Loucy (cell line): ENCODE data around the gene NOTCH2.

Experiments
- H2AFZ ChIP-seq: fragments of 200-600 bp; sonication (generic); 2 replicates; pipeline ENCODE4 v1.6.0; 2016; ENCODE audit warnings: antibody characterized with exemption, mild to moderate bottlenecking, low read length, moderate library complexity
- H3F3A ChIP-seq: fragments of 200-600 bp; 2 replicates; pipeline ENCODE4 v1.6.0; 2016; ENCODE audit warnings: antibody characterized with exemption, low read depth, mild to moderate bottlenecking
- H3K27me3 ChIP-seq: fragments of 200-600 bp; sonication (generic); 2 replicates; pipeline ENCODE4 v1.6.1; 2014; ENCODE audit warnings: low read length, mild to moderate bottlenecking; ENCODE audit not compliant: insufficient read depth, poor library complexity, severe bottlenecking
- H3K36me3 ChIP-seq: fragments of 200-600 bp; sonication (generic); 2 replicates; pipeline ENCODE4 v1.6.1; 2016; ENCODE audit warnings: low read length; ENCODE audit not compliant: insufficient read depth
- H3K4me1 ChIP-seq: fragments of 200-600 bp; sonication (generic); 2 replicates; pipeline ENCODE4 v1.5.1; 2014; ENCODE audit warnings: low read length, mild to moderate bottlenecking; ENCODE audit not compliant: insufficient read depth, poor library complexity, severe bottlenecking
- H3K4me2 ChIP-seq: fragments of 200-600 bp; sonication (generic); 2 replicates; pipeline ENCODE4 v1.6.0; 2014; ENCODE audit warnings: antibody characterized with exemption, low read length, low read depth, mild to moderate bottlenecking; ENCODE audit not compliant: poor library complexity, severe bottlenecking
- H3K4me3 ChIP-seq: fragments of 200-600 bp; sonication (generic); 2 replicates; pipeline ENCODE4 v1.5.1; 2014; ENCODE audit warnings: low read length, mild to moderate bottlenecking, mixed read lengths; ENCODE audit not compliant: poor library complexity, severe bottlenecking
- H3K79me2 ChIP-seq: fragments of 200-600 bp; sonication (generic); 2 replicates; pipeline ENCODE4 v1.6.1; 2014; ENCODE audit warnings: low read length; ENCODE audit not compliant: insufficient read depth
- H3K9ac ChIP-seq: fragments of 200-600 bp; sonication (generic); 2 replicates; pipeline ENCODE4 v1.6.0; 2014; ENCODE audit warnings: mild to moderate bottlenecking, low read depth, low read length, moderate library complexity; ENCODE audit not compliant: poor library complexity, severe bottlenecking
- H3K9me2 ChIP-seq: fragments of 200-600 bp; sonication (generic); replicated peaks from 2 replicates; pipeline ENCODE4 v1.6.1; 2016; ENCODE audit warnings: low read depth, low read length, mixed read lengths
- H3K9me3 ChIP-seq: fragments of 200-600 bp; sonication (generic); 2 replicates; pipeline ENCODE4 v1.6.1; 2014; ENCODE audit warnings: mild to moderate bottlenecking, antibody characterized with exemption, low read length, low read depth; ENCODE audit not compliant: insufficient read depth
- H4K20me1 ChIP-seq: fragments of 200-600 bp; sonication (generic); 2 replicates; pipeline ENCODE4 v1.6.0; 2014; ENCODE audit warnings: antibody characterized with exemption, low read length, mild to moderate bottlenecking; ENCODE audit not compliant: insufficient read depth, poor library complexity, severe bottlenecking
- EZH2phosphoT487 ChIP-seq: fragments of 200-600 bp; IDR thresholded peaks from 2 replicates; pipeline ENCODE4 v1.6.1; 2018; ENCODE audit warnings: antibody characterized with exemption, mild to moderate bottlenecking, moderate library complexity, borderline replicate concordance
- TF ChIP-seq, protein P1 (sequence below): fragments of 200-600 bp; sonication (generic); conservative IDR thresholded peaks from 2 replicates; pipeline ENCODE4 v1.5.1; 2014; ENCODE audit warnings: mild to moderate bottlenecking, antibody characterized with exemption, low read length

NOTCH2 gene

DNA sequence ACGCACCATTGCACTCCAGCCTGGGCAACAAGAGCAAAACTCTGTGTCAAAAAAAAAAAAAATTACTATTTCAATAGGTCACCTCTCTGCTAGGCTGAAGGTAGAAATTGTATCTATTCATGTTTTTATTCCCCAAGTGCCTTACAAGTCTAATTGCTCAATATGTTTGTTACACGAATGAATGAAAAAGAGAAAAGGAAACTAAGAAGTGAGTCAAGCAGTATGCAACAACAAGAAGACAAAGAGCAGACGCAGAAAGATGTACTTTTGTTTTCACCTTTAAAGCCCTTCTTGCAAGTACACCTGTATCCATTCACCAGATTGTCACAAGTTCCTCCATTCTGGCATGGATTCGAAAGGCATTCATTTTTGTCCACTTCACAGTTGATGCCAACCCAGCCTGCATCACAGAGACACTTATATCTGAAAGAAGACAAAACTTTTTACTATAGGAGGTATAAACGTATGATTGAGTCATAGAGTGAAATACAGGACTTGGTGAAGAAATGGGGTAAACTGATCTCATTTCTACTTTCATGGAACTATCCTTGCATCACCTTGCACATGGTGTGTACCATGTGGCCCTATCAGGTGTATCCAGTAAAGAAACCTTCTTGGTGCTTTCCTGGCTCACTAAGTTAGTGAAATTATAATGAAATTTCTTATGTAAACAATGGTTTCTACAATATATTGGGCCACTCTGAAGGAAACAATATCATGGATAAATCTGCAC lies 116.0 kb downstream of the NOTCH2 start:
- no peak overlapping the region for H2AFZ ChIP-seq

GRCh38 chr1:119952496-119952895 lies 117.0 kb downstream of the NOTCH2 start:
- Histone ChIP-seq H3K79me2 (no peaks in the 10 kb centered on the region), H3K4me2 (no peak overlapping the region), H3K9ac (no peak overlapping the region), H3K36me3 (peaks cover 69% of the 10 kb centered on the region; the same call in 1 of the 2 replicates), H3K9me3 (no peaks in the 10 kb centered on the region), H2AFZ (no peak overlapping the region), H4K20me1 (no peaks in the 10 kb centered on the region), H3K4me3 (no peak overlapping the region), H3F3A (no peaks in the 10 kb centered on the region), H3K9me2 (no peaks in the 10 kb centered on the region), H3K4me1 (peaks cover 6% of the 10 kb centered on the region), H3K27me3 (no peaks in the 10 kb centered on the region)
- TF ChIP-seq, protein P1, sequence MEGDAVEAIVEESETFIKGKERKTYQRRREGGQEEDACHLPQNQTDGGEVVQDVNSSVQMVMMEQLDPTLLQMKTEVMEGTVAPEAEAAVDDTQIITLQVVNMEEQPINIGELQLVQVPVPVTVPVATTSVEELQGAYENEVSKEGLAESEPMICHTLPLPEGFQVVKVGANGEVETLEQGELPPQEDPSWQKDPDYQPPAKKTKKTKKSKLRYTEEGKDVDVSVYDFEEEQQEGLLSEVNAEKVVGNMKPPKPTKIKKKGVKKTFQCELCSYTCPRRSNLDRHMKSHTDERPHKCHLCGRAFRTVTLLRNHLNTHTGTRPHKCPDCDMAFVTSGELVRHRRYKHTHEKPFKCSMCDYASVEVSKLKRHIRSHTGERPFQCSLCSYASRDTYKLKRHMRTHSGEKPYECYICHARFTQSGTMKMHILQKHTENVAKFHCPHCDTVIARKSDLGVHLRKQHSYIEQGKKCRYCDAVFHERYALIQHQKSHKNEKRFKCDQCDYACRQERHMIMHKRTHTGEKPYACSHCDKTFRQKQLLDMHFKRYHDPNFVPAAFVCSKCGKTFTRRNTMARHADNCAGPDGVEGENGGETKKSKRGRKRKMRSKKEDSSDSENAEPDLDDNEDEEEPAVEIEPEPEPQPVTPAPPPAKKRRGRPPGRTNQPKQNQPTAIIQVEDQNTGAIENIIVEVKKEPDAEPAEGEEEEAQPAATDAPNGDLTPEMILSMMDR, result no peak
- no peak for TF ChIP-seq EZH2phosphoT487

More for the DNA sequence above, 116.0 kb downstream of the NOTCH2 start:
- Histone ChIP-seq H3K27me3 (no peaks in the 10 kb centered on the region), H3K4me1 (peaks cover 6% of the 10 kb centered on the region), H3K79me2 (no peaks in the 10 kb centered on the region), H3K9ac (no peak overlapping the region), H3K9me3 (no peaks in the 10 kb centered on the region), H3K4me2 (no peak overlapping the region), H3K4me3 (no peak overlapping the region), H3K9me2 (no peaks in the 10 kb centered on the region), H4K20me1 (no peaks in the 10 kb centered on the region), H3F3A (no peaks in the 10 kb centered on the region), H3K36me3 (peaks cover 62% of the 10 kb centered on the region; the same call in 1 of the 2 replicates)
- no peak for TF ChIP-seq EZH2phosphoT487
- TF ChIP-seq, protein P1, result no peak

- Histone ChIP-seq H3K36me3 (peaks cover 52% of the 10 kb centered on the region; the same call in 1 of the 2 replicates), H3F3A (no peaks in the 10 kb centered on the region)
- no peak for TF ChIP-seq EZH2phosphoT487
- TF ChIP-seq, protein P1, result peak; percentile 94
Observed at GRCh38 chr1:119948342-119949214, 120.9 kb downstream of the NOTCH2 start.

More at GRCh38 chr1:119948342-119949214, 120.9 kb downstream of the NOTCH2 start:
- Histone ChIP-seq H3K9me3 (no peaks in the 10 kb centered on the region), H3K4me1 (no peaks in the 10 kb centered on the region), H3K9ac (no peak overlapping the region), H3K4me3 (no peak overlapping the region), H3K27me3 (no peaks in the 10 kb centered on the region), H3K4me2 (no peak overlapping the region), H2AFZ (no peak overlapping the region), H3K9me2 (no peaks in the 10 kb centered on the region), H3K79me2 (no peaks in the 10 kb centered on the region), H4K20me1 (no peaks in the 10 kb centered on the region)
